Central memory CD8-positive, alpha-beta T cell (primary cell): Measurements from ENCODE around the gene SERPINC1.
"Not testable (repeated sequence)": the region's sequence is repeated elsewhere in the genome, so short reads cannot be mapped to it uniquely, and the experiment has no call there.

Experiments
- ATAC-seq: fragments of 150-1000 bp; cut with Tn5 transposase; replicated peaks from 2 replicates; pipeline ENCODE4 v1.10.0; 2022; ENCODE audit warnings: mild to moderate bottlenecking, moderate FRiP score, moderate number of reproducible peaks; ENCODE audit not compliant: poor library complexity, severe bottlenecking; ENCODE audit errors: extremely low read depth
- DNase-seq, 2 donors: peaks; one replicate each; pipeline ENCODE4 v3.0.0; 2021; ENCODE audit warnings: low spot score in 2 of 2
- H3K27ac Mint-ChIP-seq: one replicate; pipeline ENCODE4 v1.8.0; 2022; ENCODE audit warnings: low read depth, mild to moderate bottlenecking, moderate library complexity, mixed read lengths
- H3K27me3 Mint-ChIP-seq: one replicate; pipeline ENCODE4 v1.8.0; 2022; ENCODE audit warnings: mixed read lengths
- H3K36me3 Mint-ChIP-seq: one replicate; pipeline ENCODE4 v1.8.0; 2022; ENCODE audit warnings: mild to moderate bottlenecking, moderate library complexity, mixed read lengths; ENCODE audit not compliant: insufficient read depth
- H3K4me1 Mint-ChIP-seq: one replicate; pipeline ENCODE4 v1.8.0; 2022; ENCODE audit warnings: mixed read lengths
- H3K4me3 Mint-ChIP-seq: one replicate; pipeline ENCODE4 v1.8.0; 2022; ENCODE audit warnings: mild to moderate bottlenecking, moderate library complexity, mixed read lengths
- H3K9me3 Mint-ChIP-seq: one replicate; pipeline ENCODE4 v1.8.0; 2022; ENCODE audit warnings: mixed read lengths

SERPINC1 gene

DNA sequence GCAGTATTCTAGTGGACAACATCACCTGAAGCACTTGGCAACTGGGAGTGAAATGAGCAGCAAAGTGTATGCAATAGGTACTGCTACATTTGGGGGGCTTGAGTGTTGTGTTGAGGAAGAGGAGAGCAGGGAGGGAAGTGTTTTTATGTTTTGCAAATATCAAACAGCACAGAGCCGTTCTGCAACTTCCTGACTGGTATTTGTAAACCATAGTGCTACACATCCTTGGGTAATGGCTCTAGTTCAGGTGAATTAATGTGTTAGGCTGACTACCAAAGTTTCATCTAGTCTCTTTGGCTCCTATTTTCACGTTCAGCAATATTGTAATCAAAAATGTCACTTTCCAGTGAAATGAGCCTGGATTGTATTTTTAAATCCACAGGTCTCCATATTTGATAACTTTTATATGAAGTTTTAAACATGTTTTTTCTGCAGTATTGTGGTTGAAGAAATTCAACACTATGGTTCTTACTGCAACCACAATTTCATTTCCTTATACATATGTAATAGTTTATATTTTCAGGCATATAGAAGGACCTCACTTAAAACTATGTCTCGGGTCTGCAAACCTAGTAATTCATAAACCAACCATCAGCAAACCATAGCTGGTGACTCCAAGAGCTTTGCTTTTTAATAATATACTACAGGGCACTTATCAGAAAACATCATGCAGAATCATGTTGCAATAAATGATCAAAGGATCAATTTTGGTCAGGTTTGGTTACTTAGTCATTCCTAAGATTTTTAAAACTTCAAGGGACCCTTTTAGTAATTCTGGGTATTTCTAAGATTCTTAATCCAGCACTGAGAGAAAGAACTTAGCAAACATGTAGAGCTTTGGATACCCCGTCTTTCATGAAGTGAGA is 30.1 kb downstream of the SERPINC1 start:
- DNase-seq (no peak), ATAC-seq (peak; percentile 82)
- H3K27ac Mint-ChIP-seq: peak overlapping the region; percentile 67
- peaks cover 14% of the 10 kb centered on the region for H3K36me3 Mint-ChIP-seq
- H3K4me1 Mint-ChIP-seq: peaks cover 32% of the 10 kb centered on the region
- H3K9me3 Mint-ChIP-seq: no peaks in the 10 kb centered on the region
- H3K4me3 Mint-ChIP-seq: peak overlapping the region; percentile 23
- H3K27me3 Mint-ChIP-seq: no peaks in the 10 kb centered on the region

DNA sequence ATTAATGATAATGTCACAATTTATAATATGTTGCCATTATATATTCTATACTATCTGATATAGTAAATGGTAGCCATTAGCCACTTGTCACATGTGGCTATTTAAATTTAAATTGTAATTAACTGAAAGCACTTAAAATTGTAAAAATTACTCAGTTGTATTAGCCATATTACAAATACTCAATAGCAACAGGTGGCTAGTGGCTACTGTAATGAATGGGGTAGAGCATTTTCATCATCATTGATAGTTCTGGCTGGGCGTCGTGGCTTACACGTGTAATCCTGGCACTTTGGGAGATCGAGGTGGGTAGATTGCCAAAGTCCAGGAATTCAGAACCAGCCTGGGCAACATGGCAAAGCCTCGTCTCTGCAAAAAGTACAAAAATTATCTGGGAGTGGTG is 32.4 kb downstream of the SERPINC1 start:
- no peaks in the 10 kb centered on the region for H3K9me3 Mint-ChIP-seq
- H3K4me1 Mint-ChIP-seq: peaks cover 24% of the 10 kb centered on the region
- no peak overlapping the region for H3K27ac Mint-ChIP-seq
- peaks cover 10% of the 10 kb centered on the region for H3K36me3 Mint-ChIP-seq
- H3K27me3 Mint-ChIP-seq: no peaks in the 10 kb centered on the region
- ATAC-seq (no peak), DNase-seq (no peak)
- no peak overlapping the region for H3K4me3 Mint-ChIP-seq

DNA sequence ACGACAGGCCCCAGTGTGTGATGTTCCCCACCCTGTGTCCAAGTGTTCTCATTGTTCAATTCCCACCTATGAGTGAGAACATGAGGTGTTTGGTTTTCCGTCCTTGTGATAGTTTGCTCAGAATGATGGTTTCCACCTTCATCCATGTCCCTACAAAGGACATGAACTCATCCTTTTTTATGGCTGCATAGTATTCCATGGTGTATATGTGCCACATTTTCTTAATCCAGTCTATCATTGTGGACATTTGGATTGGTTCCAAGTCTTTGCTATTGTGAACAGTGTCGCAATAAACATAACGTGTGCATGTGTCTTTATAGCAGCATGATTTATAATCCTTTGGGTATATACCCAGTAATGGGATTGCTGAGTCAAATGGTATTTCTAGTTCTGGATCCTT is 36.0 kb downstream of the SERPINC1 start:
- not testable (repeated sequence) for DNase-seq, H3K9me3 Mint-ChIP-seq, H3K27me3 Mint-ChIP-seq, H3K27ac Mint-ChIP-seq, ATAC-seq, H3K4me3 Mint-ChIP-seq
- Mint-ChIP-seq H3K4me1 (peaks cover 11% of the 10 kb centered on the region), H3K36me3 (peaks cover 27% of the 10 kb centered on the region)

DNA sequence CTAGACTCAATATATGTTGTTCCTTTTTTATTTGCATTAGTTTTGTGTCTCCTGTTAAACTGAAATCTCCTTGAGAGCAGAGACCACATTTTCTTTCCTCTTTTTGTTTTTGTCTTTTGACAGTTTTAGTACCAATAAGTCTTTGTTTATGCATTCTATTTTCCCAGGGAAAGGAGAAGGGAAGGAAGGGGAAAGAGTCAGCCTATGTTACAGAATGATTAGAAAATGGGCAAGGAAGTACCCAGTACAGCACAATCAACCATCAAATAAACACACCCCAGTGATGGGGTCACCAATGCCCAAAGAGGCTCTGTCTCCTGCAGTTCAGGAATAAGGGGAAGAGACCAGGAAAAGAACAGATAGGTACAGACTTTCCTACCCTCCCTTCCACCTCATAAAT is 38.9 kb downstream of the SERPINC1 start:
- H3K4me3 Mint-ChIP-seq: no peak overlapping the region
- H3K36me3 Mint-ChIP-seq: peaks cover 36% of the 10 kb centered on the region
- no peaks in the 10 kb centered on the region for H3K27me3 Mint-ChIP-seq
- no peak for DNase-seq
- ATAC-seq: no peak
- H3K27ac Mint-ChIP-seq: no peak overlapping the region
- peaks cover 15% of the 10 kb centered on the region for H3K4me1 Mint-ChIP-seq
- no peaks in the 10 kb centered on the region for H3K9me3 Mint-ChIP-seq

DNA sequence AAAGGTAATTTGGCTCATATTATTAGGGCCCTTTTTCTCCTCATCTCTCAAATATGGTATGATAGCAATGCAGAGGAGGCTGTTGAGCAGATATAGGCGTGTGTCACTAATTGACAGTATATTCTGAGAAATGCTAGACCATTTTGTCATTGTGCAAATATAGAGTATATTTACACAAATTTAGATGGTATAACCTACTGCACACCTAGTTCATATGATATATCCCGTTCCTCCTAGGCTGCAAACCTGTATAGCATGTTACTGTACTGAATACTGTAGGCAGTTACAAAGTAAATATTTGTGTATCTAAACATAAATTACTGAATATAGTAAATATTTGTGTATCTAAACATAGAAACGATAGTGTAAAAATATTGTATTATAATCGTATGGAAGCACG is 40.4 kb downstream of the SERPINC1 start:
- Mint-ChIP-seq H3K36me3 (peaks cover 38% of the 10 kb centered on the region), H3K27ac (no peak overlapping the region), H3K27me3 (no peaks in the 10 kb centered on the region), H3K9me3 (no peaks in the 10 kb centered on the region), H3K4me1 (peaks cover 24% of the 10 kb centered on the region), H3K4me3 (no peak overlapping the region)
- no peak for ATAC-seq
- no peak for DNase-seq

DNA sequence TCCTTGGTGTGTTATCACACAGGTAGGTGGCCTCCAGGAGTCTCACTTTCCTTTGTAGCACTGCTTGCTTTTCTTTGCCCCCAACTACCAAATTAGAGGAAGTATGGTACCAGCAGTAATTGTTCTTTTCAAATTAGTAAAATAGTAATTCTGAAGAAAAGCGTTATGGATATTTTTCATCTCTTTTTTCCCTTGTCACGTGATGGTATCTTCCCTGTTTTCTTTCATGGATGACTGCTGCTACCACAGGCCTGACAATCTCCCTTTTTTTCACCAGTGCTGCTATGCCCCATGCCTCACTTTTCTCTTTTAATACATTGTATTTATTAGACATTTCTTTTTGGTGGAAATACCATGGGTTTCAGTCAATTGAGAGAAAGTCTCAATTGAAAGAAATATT is 45.6 kb downstream of the SERPINC1 start:
- Mint-ChIP-seq H3K9me3 (no peaks in the 10 kb centered on the region), H3K4me1 (peaks cover 50% of the 10 kb centered on the region), H3K27ac (peak overlapping the region; percentile 94), H3K36me3 (peaks cover 41% of the 10 kb centered on the region), H3K27me3 (no peaks in the 10 kb centered on the region), H3K4me3 (peak overlapping the region; percentile 84)
- no peak for ATAC-seq
- DNase-seq: no peak

DNA sequence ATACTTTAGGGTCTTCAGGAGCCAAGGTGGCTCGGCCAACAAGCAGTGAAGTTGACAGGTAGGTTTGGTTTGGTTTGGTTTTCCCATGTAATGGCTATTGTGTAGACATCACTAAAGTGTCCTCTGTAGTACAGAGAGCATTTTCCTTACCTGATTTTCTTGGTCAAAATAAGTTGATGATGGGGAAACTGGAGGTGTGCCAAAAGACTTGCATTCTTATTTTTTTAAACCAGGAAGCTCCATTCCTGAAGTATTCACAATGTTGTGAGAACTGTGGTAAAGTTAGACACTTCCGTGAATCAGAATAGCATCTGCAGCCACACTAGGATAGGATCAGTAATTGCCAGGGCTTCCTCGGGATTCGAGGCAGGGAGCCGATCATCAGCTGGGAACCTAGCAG is 46.0 kb downstream of the SERPINC1 start:
- peak overlapping the region; percentile 84 for H3K4me3 Mint-ChIP-seq
- DNase-seq (no peak), ATAC-seq (no peak)
- peak overlapping the region; percentile 94 for H3K27ac Mint-ChIP-seq
- H3K27me3 Mint-ChIP-seq: no peaks in the 10 kb centered on the region
- peaks cover 54% of the 10 kb centered on the region for H3K4me1 Mint-ChIP-seq
- no peaks in the 10 kb centered on the region for H3K9me3 Mint-ChIP-seq
- H3K36me3 Mint-ChIP-seq: peaks cover 43% of the 10 kb centered on the region

DNA sequence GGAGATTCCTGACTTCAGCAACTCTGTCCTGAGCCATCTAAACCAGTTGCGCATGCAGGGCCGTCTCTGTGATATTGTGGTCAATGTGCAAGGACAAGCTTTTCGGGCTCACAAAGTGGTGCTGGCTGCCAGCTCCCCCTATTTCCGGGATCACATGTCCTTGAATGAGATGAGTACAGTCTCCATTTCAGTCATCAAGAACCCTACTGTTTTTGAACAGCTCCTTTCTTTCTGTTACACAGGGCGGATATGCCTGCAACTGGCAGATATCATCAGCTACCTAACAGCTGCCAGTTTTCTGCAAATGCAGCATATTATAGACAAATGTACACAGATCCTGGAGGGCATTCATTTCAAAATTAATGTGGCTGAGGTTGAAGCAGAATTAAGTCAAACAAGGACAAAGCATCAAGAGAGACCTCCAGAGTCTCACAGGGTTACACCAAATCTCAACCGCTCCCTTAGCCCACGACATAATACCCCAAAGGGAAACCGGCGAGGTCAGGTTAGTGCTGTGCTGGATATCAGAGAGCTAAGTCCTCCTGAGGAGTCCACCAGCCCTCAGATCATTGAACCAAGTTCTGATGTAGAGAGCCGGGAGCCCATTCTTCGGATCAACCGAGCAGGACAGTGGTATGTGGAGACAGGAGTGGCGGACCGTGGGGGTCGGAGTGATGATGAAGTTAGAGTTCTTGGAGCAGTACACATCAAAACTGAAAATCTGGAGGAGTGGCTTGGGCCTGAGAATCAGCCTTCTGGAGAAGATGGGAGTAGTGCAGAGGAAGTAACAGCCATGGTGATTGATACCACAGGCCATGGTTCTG is 46.7 kb downstream of the SERPINC1 start:
- H3K27me3 Mint-ChIP-seq: no peaks in the 10 kb centered on the region
- peak overlapping the region; percentile 94 for H3K27ac Mint-ChIP-seq
- peak in 1 of 2 donors; percentile 19 for DNase-seq
- peaks cover 43% of the 10 kb centered on the region for H3K36me3 Mint-ChIP-seq
- no peaks in the 10 kb centered on the region for H3K9me3 Mint-ChIP-seq
- H3K4me3 Mint-ChIP-seq: peak overlapping the region; percentile 84
- H3K4me1 Mint-ChIP-seq: peaks cover 55% of the 10 kb centered on the region
- no peak for ATAC-seq

DNA sequence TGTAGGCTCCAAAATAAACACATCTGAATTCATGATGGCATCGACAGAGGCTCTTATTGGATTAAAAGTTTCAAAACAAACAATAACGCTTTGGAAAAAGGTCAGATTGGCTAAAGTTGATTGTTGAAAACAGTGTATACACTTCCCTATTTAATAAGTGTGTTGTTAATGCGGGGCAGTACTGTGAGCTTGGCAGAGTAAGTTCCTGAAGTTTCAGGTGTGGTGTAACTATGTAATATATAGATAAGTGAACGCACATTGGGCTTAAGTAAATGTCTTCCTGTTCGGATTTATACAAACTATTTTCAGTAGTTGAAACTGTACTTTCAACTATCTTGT is 48.1 kb downstream of the SERPINC1 start:
- DNase-seq: no peak
- no peaks in the 10 kb centered on the region for H3K9me3 Mint-ChIP-seq
- H3K4me3 Mint-ChIP-seq: peak overlapping the region; percentile 84
- peak overlapping the region; percentile 94 for H3K27ac Mint-ChIP-seq
- peaks cover 69% of the 10 kb centered on the region for H3K4me1 Mint-ChIP-seq
- peaks cover 54% of the 10 kb centered on the region for H3K36me3 Mint-ChIP-seq
- ATAC-seq: no peak
- no peaks in the 10 kb centered on the region for H3K27me3 Mint-ChIP-seq

DNA sequence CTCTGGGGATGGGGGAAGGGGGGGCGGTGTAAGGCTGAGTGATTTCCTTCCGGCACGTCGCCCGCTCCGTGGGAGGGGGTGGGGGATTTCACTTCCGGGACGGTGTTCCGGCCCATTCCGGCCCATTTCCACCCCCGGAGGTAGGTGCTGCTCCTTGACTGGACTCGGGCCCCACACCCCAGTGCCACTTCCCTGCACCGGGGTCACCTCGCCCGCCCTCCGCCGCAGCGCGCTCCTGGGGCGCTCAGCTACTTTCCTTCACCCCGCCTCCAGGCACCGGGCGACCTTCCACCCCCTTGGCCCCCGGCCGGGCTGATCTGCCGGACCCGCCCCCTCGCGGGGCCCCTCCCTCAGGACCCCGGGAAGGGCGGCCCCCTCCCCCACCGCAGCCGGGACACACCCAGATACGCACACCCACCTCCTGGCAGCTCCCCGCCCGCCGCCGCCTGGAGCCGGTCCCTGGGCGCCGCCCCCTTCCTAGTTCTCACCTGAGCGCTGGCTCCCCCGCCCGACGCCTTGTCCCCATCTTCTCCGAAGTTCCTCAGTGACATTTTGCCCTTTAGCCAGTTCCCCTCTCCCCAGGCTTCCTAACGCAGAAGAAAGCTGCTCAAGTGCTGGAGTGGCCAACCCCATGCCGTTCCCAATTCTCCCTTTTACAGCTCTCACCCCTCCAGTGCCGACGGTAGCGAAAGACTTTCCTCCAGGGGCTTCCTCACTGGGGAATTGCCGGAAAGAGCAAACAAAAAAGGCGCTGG is 48.7 kb downstream of the SERPINC1 start, which contains the start of gene ZBTB37:
ZBTB37 (plus strand) TSS at position 115 of the 755 bp plus-strand sequence. CDS start 1,846 bp downstream, outside the sequence.
- no peaks in the 10 kb centered on the region for H3K9me3 Mint-ChIP-seq
- H3K36me3 Mint-ChIP-seq: peaks cover 56% of the 10 kb centered on the region
- ATAC-seq (peak; percentile 52), DNase-seq (peak; percentile 73 to 74)
- peaks cover 71% of the 10 kb centered on the region for H3K4me1 Mint-ChIP-seq
- H3K27me3 Mint-ChIP-seq: no peaks in the 10 kb centered on the region
- H3K27ac Mint-ChIP-seq: peak within 1 kb of the TSS; percentile 94
- peak within 1 kb of the TSS; percentile 84 for H3K4me3 Mint-ChIP-seq

DNA sequence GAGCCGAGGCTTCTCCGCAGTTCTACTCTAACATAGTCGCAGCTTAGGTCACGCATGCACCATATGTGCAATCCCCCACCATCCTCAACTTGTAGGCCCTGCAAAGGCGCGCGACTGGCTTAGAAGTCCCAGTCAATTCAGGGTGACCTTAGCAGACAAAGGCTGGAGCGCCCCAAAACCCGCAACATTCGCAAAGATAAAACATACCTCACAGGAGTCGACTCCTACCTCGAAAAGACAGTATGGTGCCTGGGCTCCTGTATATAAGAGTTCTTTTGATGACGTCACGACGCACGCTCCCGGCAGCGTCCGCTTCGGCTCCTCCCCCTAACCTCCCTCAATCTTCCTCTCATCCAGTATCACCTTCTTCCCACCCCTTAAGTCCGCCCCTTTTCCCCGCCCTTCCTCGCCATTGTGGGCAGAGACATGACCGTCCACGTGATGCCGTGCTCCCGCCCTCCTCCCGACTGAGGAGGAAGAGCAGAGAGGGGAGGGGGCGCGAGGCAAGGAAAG is 49.3 kb downstream of the SERPINC1 start, which contains the start of gene GAS5:
GAS5 (minus strand) TSS at position 237 of the 513 bp plus-strand sequence.
- H3K4me1 Mint-ChIP-seq: peaks cover 67% of the 10 kb centered on the region
- DNase-seq (peak; percentile 95 to 97), ATAC-seq (peak; percentile 77)
- peak within 1 kb of the TSS; percentile 94 for H3K27ac Mint-ChIP-seq
- no peaks in the 10 kb centered on the region for H3K27me3 Mint-ChIP-seq
- H3K36me3 Mint-ChIP-seq: peaks cover 56% of the 10 kb centered on the region
- H3K4me3 Mint-ChIP-seq: peak within 1 kb of the TSS; percentile 84
- no peaks in the 10 kb centered on the region for H3K9me3 Mint-ChIP-seq

DNA sequence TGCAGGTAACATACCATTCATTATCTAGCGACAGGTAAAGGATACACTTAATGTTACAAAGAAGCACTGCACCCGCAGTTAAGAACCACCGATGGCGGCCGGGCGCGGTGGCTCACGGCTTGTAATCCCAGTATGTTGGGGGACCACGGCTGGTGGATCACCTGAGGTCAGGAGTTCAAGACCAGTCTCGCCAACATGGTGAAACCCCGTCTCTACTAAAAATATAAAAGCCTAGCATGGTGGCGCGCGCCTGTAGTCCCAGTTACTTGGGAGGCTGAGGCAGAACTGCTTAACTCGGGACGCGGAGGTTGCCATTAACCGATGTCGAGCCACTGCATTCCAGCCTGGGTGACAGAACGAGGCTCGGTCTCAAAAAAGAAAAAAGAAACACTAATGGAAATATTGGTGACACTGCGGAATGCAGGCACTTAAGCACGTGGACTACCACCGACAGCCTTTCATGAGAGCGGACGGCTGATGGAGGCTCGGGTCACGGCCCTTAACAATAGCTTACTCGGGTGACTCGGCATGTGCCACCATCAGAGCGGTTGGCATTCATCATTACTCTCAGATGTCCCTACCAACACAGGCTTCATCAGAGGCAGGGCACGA is 49.9 kb downstream of the SERPINC1 start:
- Mint-ChIP-seq H3K27me3 (no peaks in the 10 kb centered on the region), H3K27ac (peak overlapping the region; percentile 94), H3K9me3 (no peaks in the 10 kb centered on the region), H3K36me3 (peaks cover 56% of the 10 kb centered on the region), H3K4me3 (peak overlapping the region; percentile 84), H3K4me1 (peaks cover 62% of the 10 kb centered on the region)
- DNase-seq (no peak), ATAC-seq (peak; percentile 7)
